ENCODE data around the gene ATXN1L.
"Not testable (repeated sequence)": the region's sequence is repeated elsewhere in the genome, so short reads cannot be mapped to it uniquely, and the experiment has no call there.

The ATXN1L gene

GRCh38 chr16:71904239-71904638, 58.5 kb downstream of the ATXN1L start:
- TF ChIP-seq CTCF (conservative IDR thresholded peaks at IDR 0.05; ENCODE audit: low read depth, low read length): no peak
- DNase-seq (ENCODE audit: low read depth): no peak
- no peak overlapping the region for H3K4me3 ChIP-seq (ENCODE audit: low read depth, low read length)

GRCh38 chr16:71905765-71906164, 60.0 kb downstream of the ATXN1L start:
- H3K4me3 ChIP-seq (ENCODE audit: low read depth, low read length): not testable (repeated sequence)

More at GRCh38 chr16:71905765-71906164, 60.0 kb downstream of the ATXN1L start:
- not testable (repeated sequence) for DNase-seq (ENCODE audit: low read depth)

All from choroid plexus epithelial cell (primary cell).